Dermis blood vessel endothelial cell (primary cell): ENCODE measurements around the gene NRN1L. TPM values are rescaled to one million over a fixed set of nuclear protein-coding genes. Genes with fewer than 3 reads are reported as not detected.
A peak's percentile ranks its signal among the peaks of the same experiment; 100 is the strongest.
"Not testable (repeated sequence)": the region's sequence is repeated elsewhere in the genome, so short reads cannot be mapped to it uniquely, and the experiment has no call there.

ENCODE experiments used
- DNase-seq: peaks from one replicate; pipeline ENCODE4 v3.0.0; 2010
- total RNA-seq: library from RNA; depleted of rRNA; stranded (reverse); fragments of >200 nt; gene quantifications from 2 replicates; pipeline ENCODE4 v1.2.3, GENCODE V29; 2014

Gene NRN1L
- total RNA-seq, 1 donor from 2014 or later: 0.51 TPM

GRCh38 chr16:67883872-67884261 lies 818 bp upstream of the NRN1L start:
- peak; percentile 74 for DNase-seq

- no peak for DNase-seq
These were observed 860 bp downstream of the NRN1L start for GRCh38 chr16:67885545-67885944.

- DNase-seq: no peak
These were observed 1.3 kb downstream of the NRN1L start for GRCh38 chr16:67885976-67886375.

- DNase-seq: no peak
These were observed 1.7 kb downstream of the NRN1L start for GRCh38 chr16:67886387-67886786.

- no peak for DNase-seq
These were observed 3.6 kb downstream of the NRN1L start for GRCh38 chr16:67888331-67888730.

- no peak for DNase-seq
These were observed 7.7 kb downstream of the NRN1L start for GRCh38 chr16:67892375-67892774.

DNA sequence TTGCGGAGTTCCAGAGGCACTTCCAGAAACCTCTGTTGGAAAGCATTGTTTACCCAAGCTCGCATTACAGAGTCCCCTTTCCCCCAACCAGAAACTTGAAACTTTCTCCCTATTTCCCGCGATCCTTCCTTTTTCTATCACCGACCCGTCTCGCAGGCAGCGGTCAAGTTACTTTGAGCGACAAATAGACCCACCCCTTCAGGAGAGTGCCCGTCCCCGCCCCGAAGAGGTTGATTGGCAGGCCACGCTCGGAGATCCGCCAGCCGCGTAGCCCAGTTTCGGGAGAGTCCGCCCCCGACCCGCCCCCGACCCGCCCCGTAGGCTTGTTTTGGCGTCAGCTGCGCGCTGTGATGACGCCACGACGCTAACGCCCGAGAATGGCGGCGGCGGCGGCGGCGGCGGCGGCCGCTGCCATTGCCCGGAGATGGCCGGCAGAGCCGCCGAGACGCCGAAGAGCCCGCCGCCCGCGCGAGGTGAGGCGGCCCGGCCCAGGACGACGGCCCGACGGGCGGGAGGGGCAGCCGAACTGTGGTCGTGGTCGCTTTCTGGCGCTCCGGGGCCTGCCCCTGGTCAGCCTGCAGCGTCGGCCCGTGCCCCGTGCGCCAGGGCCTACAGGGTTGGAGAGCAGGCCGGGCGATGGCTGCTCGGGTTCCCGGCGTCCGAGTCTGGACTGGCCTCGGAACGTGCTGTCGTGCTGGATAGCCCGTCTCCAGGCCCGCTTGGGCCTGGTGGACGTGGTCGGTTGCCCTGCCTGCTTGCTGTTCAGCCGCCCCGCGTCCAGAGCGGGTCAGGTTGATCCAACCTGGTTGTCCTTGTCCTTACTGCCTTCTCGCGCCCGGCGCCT lies 8.4 kb downstream of the NRN1L start, which contains the start of gene PSKH1:
TSS of gene PSKH1 (plus strand) at position 356 of the 844 bp plus-strand sequence. CDS start 15,496 bp downstream, outside the sequence.
- peak; percentile 97 for DNase-seq

- peak; percentile 64 for DNase-seq
These were observed 9.2 kb downstream of the NRN1L start for GRCh38 chr16:67893743-67894399.

DNA sequence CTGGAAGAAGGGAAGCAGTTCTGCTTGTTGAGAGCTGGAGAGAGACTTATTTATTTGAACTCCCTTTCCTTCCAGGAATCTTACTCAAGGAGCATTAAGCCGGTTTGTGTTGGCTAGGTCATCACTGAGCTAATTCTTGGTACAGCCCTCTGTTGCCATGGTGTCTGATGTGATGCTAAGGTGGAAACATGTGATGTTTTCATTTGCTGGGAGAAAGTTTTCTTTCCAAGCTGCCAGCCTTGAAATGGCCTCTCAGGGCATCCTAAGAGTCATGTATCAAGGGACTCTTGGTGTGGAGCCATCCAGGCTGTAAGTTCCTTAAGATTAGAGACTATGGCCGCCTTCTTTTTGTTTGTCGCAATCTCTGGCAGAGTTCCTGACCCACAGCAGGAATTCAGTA lies 12.5 kb downstream of the NRN1L start:
- peak; percentile 90 for DNase-seq

DNA sequence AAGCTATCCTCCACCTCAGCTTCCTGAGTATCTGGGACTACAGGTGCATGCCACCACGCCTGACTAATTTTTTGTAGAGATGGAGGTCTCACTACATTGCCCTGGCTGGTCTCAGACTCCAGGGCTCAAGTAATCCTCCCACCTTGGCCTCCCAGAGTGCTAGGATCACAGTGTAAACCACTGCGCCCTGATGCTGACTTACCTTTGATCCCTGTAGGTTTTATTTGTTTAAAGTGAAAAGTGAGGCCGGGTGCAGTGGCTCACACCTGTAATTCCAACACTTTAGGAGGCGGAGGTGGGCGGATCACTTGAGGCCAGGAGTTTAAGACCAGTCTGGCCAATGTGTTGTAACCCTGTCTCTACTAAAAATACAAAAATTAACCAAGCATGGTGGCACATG lies 17.0 kb downstream of the NRN1L start:
- no peak for DNase-seq

DNA sequence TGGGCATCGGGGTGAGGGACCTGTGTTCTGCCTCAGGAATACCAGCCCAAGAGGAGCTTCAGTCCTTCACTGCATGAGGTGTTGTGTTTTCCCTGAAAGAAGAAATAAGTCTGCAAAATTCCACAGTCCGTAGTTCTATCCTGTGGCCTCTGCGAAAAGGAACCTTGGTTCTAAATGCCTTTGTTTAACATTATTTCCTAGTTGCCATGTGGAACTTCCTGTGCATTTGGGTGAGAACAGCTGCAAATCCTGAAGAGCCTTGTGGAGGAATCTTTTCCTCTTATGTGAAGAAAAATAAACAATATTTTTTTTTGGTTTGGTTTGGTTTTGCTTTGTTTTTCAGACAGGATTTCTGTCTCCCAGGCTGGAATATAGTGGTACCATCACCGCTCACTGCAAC lies 18.1 kb downstream of the NRN1L start:
- DNase-seq: peak; percentile 91

- DNase-seq: no peak
These were observed 22.9 kb downstream of the NRN1L start for GRCh38 chr16:67907397-67908180.

- DNase-seq: no peak
These were observed 24.5 kb downstream of the NRN1L start for GRCh38 chr16:67909056-67909742.

DNA sequence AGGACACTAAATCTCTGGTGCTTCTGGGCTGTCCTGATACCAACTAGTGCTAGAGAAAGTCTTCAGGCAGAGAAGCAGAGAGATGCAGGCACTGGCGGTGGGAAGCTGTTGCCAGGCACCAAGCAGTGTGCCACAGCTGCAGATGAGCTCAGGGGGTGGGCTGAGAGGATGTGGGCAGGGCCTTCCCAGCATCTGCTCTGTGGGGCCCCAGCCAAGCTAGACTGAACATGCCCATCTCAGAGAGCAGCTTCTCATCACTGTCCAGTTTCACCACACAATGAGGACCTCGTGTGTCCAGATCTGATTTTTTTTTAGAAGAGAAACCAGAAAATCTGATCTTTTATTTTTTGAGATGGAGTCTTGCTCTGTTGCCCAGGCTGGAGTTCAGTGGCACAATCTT lies 25.5 kb downstream of the NRN1L start:
- DNase-seq: peak; percentile 55

GRCh38 chr16:67914758-67915495 lies 30.2 kb downstream of the NRN1L start:
- no peak for DNase-seq

DNA sequence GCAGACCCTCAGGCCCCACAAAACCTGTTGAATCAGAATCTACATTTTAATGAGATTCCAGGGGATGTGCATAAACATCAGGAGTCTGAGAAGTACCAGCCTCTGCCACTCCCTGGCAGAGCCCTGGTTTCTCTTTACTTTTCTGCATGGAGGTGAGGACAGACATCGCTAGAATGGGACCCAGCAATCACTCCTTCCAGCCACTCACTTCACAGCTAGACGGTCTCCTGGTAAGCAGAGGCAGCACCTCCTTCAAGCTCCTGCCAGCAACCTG lies 30.7 kb downstream of the NRN1L start:
- not testable (repeated sequence) for DNase-seq

DNA sequence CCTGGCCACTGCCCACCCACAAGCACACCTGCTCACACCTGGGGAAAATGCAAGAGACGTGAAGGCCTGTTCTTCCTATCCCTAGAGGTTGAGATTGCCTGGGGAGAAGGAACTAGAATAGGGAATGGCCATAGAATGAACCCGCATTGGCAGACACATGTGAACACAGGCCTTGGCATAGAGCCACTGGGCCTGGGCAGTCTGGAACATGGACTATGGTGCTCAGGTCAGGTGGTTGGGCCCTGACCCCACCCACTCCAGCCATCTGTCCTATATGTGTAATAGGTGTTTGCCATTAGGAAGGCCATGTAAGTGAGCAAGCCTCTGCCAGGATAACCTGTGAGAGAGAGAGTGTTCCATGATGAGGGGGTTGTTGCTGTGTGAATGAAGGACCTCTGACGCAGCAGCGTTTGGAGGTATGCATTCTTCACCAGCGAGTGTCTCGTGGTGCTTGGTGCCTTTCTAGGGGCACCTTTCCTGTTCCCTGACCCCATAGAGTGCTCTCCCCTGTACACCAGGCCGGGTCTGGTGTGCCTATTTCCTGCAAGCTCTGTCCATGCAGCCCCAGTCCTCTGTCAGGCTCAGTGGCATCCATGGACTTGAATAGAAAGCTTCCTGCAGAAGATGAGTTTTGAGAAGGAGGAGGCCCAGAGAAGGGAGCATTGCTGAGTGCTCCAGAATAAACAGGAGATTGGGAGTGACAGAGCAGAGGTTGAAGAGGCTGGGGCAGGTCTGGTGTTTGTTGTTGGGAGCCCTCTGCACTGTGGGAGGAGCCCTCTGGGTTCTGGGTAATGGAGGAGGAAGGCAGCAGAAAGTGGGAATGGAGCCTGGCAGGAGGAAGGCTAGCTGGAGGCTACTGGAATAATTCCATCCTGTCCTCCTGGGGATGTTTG lies 31.4 kb downstream of the NRN1L start:
- no peak for DNase-seq

GRCh38 chr16:67917140-67917851 lies 32.6 kb downstream of the NRN1L start:
- no peak for DNase-seq

DNA sequence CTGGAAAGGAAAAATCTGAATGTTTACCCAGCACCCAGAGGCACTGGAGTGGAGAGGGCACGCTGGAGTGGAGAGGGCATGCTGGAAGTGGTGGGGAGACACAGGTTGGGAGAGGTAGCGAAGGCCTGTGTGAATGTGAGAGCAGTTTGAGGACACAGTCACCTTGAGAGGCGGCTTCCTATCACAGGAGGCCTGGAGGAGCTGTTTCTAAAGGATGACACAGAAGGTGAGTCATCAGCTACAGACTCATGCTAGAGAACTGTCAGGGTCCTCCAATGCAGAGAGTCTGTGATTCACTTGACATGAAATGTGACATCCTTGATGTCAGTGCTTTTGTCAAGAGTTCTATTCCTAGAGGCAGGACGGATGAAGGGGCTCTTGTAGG lies 33.2 kb downstream of the NRN1L start:
- DNase-seq: peak; percentile 56

GRCh38 chr16:67919622-67920221 lies 35.0 kb downstream of the NRN1L start:
- DNase-seq: no peak
